ENCODE measurements around the gene RSBN1L.

GRCh38 chr7:77702968-77703472 lies 6.8 kb downstream of the RSBN1L start:
- TF ChIP-seq POLR2AphosphoS5 (IDR thresholded peaks at IDR 0.05; ENCODE audit: low read depth, low read length) (no peak), POLR2A (IDR thresholded peaks at IDR 0.05; ENCODE audit: low read depth, low read length) (no peak)

Measured in GM12892 (cell line).